OCI-LY7 (cell line): ENCODE data around the gene MARCHF6. TPM values are rescaled to one million over a fixed set of nuclear protein-coding genes. Genes with fewer than 3 reads are reported as not detected.

Experiments used
- BruUV-seq: library from RNA; stranded (reverse); fragments of 400-500 nt; replicated peaks from 2 replicates; lab custom pipeline; 2021; lab: Mats Ljungman, UMichigan
- CTCF ChIA-PET: fragments of 300-600 bp; sonication (Branson Sonifier 250); formaldehyde crosslinking; loops from one replicate; lab custom pipeline; 2022; ENCODE audit warnings: antibody characterized with exemption; ENCODE audit not compliant: unreplicated experiment; lab: Charles Lee
- POLR2A ChIA-PET: fragments of 300-600 bp; sonication (Branson Sonifier 250); formaldehyde crosslinking; loops from one replicate; lab custom pipeline; 2022; ENCODE audit warnings: antibody characterized with exemption; lab: Charles Lee
- DNase-seq: peaks from one replicate; pipeline ENCODE4 v3.0.0-alpha.2; 2015; ENCODE audit warnings: low spot score
- H2AFZ ChIP-seq: fragments of 200-600 bp; sonication (generic), shearing (Covaris generic); 2 replicates; pipeline ENCODE4 v1.6.1; 2014; ENCODE audit warnings: mild to moderate bottlenecking, antibody characterized with exemption, low read length, moderate library complexity
- H3K27ac ChIP-seq: fragments of 200-600 bp; sonication (generic); 2 replicates; pipeline ENCODE4 v1.5.1; 2014; ENCODE audit warnings: mixed run types, low read depth, mild to moderate bottlenecking, moderate library complexity, low read length, inconsistent platforms; ENCODE audit not compliant: poor library complexity, severe bottlenecking
- H3K36me3 ChIP-seq: fragments of 200-600 bp; sonication (generic); 2 replicates; pipeline ENCODE4 v1.6.1; 2014; ENCODE audit warnings: mild to moderate bottlenecking, antibody characterized with exemption, low read length, moderate library complexity, mixed read lengths; ENCODE audit not compliant: insufficient read depth
- H3K4me1 ChIP-seq: fragments of 200-600 bp; sonication (generic); 2 replicates; pipeline ENCODE4 v1.5.1; 2014; ENCODE audit warnings: mild to moderate bottlenecking, low read length; ENCODE audit not compliant: insufficient read depth, poor library complexity, severe bottlenecking
- H3K4me2 ChIP-seq: fragments of 200-600 bp; sonication (generic); 2 replicates; pipeline ENCODE4 v1.6.1; 2014; ENCODE audit warnings: mild to moderate bottlenecking, low read length
- H3K4me3 ChIP-seq: fragments of 200-600 bp; sonication (generic); 2 replicates; pipeline ENCODE4 v1.5.1; 2014; ENCODE audit warnings: mild to moderate bottlenecking, low read depth, low read length; ENCODE audit not compliant: poor library complexity, severe bottlenecking
- H3K79me2 ChIP-seq: fragments of 200-600 bp; sonication (generic); 2 replicates; pipeline ENCODE4 v1.6.1; 2016; ENCODE audit warnings: low read depth, mild to moderate bottlenecking, low read length, moderate library complexity, mixed read lengths; ENCODE audit not compliant: insufficient read depth
- H3K9me2 ChIP-seq: fragments of 200-600 bp; sonication (generic); 2 replicates; pipeline ENCODE4 v1.6.1; 2016; ENCODE audit warnings: mild to moderate bottlenecking, low read length, mixed read lengths; ENCODE audit not compliant: insufficient read depth
- H3K9me3 ChIP-seq: fragments of 200-600 bp; sonication (generic); 2 replicates; pipeline ENCODE4 v1.6.1; 2014; ENCODE audit warnings: mild to moderate bottlenecking, mixed run types, low read length, mixed read lengths
- H4K20me1 ChIP-seq: fragments of 200-600 bp; sonication (generic); 2 replicates; pipeline ENCODE4 v1.6.1; 2014; ENCODE audit warnings: mild to moderate bottlenecking, antibody characterized with exemption, low read length, moderate library complexity, mixed read lengths; ENCODE audit not compliant: insufficient read depth
- EZH2phosphoT487 ChIP-seq: fragments of 200-600 bp; sonication (generic); IDR thresholded peaks from 2 replicates; pipeline ENCODE4 v1.6.1; 2018; ENCODE audit warnings: low read depth, borderline replicate concordance, mild to moderate bottlenecking, mixed run types, antibody characterized with exemption, low read length, moderate library complexity, mixed read lengths
- intact Hi-C: fragments of 100-400 bp; cut with micrococcal nuclease; formaldehyde crosslinking; loops from one replicate; pipeline ENCODE4 v1.10.0; 2022; ENCODE audit not compliant: unreplicated experiment
- total RNA-seq, 2 experiments: library from RNA; depleted of rRNA in 1 of 2; stranded (reverse); fragments of >200 nt in 1 of 2; shearing (Covaris generic) in 1 of 2; gene quantifications; 2 replicates each; pipeline ENCODE4 v1.2.3, GENCODE V29; 2014 to 2022
- TF ChIP-seq, protein P1 (sequence below): fragments of 200-600 bp; sonication (generic); conservative IDR thresholded peaks from 2 replicates; pipeline ENCODE4 v1.5.1; 2014; ENCODE audit warnings: mild to moderate bottlenecking, antibody characterized with exemption, low read length, moderate library complexity, mixed read lengths

The MARCHF6 gene
- total RNA-seq, 2 experiments from 2014 or later = 113 to 118 TPM

DNA sequence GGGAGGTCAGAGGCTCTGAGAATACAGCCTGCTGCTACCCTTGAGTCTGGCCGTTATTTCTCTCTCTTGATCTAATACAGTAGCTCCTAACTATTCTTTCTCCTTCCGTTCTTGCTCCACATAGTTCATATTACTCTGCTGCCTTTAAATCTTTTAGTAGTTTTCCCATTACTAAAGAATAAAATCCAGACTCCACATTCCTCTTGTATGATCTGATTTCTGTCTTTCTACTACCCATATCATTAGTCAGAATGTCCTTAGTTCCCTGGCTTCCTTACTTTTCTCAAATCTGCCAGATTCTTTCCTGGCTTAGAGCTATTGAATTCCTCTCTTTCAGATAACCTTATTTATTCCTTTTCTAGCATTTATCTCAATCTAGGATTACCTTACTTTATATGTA is 40.0 kb downstream of the MARCHF6 start:
- Histone ChIP-seq H3K4me3 (no peak overlapping the region), H3K9me3 (no peaks in the 10 kb centered on the region), H3K4me2 (no peak overlapping the region), H3K9me2 (no peaks in the 10 kb centered on the region), H2AFZ (no peak overlapping the region), H3K79me2 (no peaks in the 10 kb centered on the region), H3K4me1 (no peaks in the 10 kb centered on the region), H3K27ac (no peak overlapping the region), H4K20me1 (no peaks in the 10 kb centered on the region), H3K36me3 (peaks cover 96% of the 10 kb centered on the region)
- TF ChIP-seq, protein P1, sequence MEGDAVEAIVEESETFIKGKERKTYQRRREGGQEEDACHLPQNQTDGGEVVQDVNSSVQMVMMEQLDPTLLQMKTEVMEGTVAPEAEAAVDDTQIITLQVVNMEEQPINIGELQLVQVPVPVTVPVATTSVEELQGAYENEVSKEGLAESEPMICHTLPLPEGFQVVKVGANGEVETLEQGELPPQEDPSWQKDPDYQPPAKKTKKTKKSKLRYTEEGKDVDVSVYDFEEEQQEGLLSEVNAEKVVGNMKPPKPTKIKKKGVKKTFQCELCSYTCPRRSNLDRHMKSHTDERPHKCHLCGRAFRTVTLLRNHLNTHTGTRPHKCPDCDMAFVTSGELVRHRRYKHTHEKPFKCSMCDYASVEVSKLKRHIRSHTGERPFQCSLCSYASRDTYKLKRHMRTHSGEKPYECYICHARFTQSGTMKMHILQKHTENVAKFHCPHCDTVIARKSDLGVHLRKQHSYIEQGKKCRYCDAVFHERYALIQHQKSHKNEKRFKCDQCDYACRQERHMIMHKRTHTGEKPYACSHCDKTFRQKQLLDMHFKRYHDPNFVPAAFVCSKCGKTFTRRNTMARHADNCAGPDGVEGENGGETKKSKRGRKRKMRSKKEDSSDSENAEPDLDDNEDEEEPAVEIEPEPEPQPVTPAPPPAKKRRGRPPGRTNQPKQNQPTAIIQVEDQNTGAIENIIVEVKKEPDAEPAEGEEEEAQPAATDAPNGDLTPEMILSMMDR = no peak
- TF ChIP-seq EZH2phosphoT487 = no peak
- DNase-seq = no peak
- intact Hi-C loops = no loop called here
- ChIA-PET POLR2A (interaction anchor here (0.6 to 0.9 kb wide), 5 partner anchors 15 to 1506 kb away, joined by 3 to 4 read pairs (median 3); no protein-coding TSS in a partner anchor), CTCF (interaction anchor here (0.9 to 1.0 kb wide), 2 partner anchors 21 to 45 kb away, joined by 3 read pairs; no protein-coding TSS in a partner anchor)
- BruUV-seq = no TSS peak

DNA sequence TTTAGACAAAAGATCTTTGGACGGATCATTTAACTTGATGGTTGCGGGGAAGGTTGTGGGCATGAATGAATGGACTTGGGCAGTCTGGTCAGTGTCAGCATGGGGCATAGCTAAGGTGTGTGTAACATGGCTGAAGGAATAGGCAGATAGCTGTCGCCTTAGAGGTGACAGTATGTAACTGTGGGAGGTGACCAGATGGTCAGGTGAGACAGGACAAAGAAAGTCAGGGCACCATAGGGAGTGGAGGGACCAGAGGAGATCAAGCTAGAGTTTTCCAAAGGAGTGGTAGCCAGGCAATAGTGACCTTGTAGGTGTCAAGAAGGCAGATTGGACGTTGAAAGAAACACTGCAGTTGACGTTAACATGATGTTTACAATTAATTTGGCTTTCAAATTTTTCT is 43.1 kb downstream of the MARCHF6 start:
- POLR2A ChIA-PET = interaction anchor here (0.5 to 1.4 kb wide), 5 partner anchors 12 to 697 kb away, joined by 3 to 5 read pairs (median 3); no protein-coding TSS in a partner anchor
- H4K20me1 ChIP-seq = no peaks in the 10 kb centered on the region
- no TSS peak for BruUV-seq
- no peaks in the 10 kb centered on the region for H3K9me2 ChIP-seq
- H3K36me3 ChIP-seq = peaks cover 88% of the 10 kb centered on the region
- intact Hi-C loops = no loop called here
- H2AFZ ChIP-seq = no peak overlapping the region
- no peaks in the 10 kb centered on the region for H3K79me2 ChIP-seq
- no peak overlapping the region for H3K4me3 ChIP-seq
- H3K27ac ChIP-seq = no peak overlapping the region
- H3K4me1 ChIP-seq = no peaks in the 10 kb centered on the region
- TF ChIP-seq, protein P1 = no peak
- TF ChIP-seq EZH2phosphoT487 = no peak
- H3K9me3 ChIP-seq = no peaks in the 10 kb centered on the region
- no peak overlapping the region for H3K4me2 ChIP-seq
- DNase-seq = no peak
- CTCF ChIA-PET = no interaction called here

DNA sequence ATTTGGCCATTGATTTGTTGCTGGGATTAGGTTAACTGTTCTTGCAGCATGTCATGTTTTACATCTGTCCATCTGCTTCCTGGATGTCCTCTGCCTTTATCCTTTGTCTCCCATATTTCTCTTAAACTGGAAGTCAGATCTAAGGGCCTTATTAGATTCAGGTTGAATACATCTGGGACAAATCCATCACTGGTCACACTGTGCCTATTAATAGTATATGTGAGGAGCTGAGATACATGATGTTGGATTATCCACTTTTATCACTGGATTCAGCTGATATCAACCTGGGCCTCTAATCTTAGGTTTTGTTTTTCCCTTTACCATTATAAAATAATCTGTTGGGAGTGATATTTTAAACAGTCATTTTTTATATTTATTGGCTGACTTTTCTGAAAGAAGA is 46.3 kb downstream of the MARCHF6 start:
- H3K9me2 ChIP-seq = no peaks in the 10 kb centered on the region
- intact Hi-C loops = no loop called here
- no peaks in the 10 kb centered on the region for H4K20me1 ChIP-seq
- H3K36me3 ChIP-seq = peaks cover 87% of the 10 kb centered on the region
- H3K27ac ChIP-seq = no peak overlapping the region
- TF ChIP-seq, protein P1 = no peak
- TF ChIP-seq EZH2phosphoT487 = no peak
- no TSS peak for BruUV-seq
- H3K4me2 ChIP-seq = no peak overlapping the region
- H3K4me1 ChIP-seq = no peaks in the 10 kb centered on the region
- no peaks in the 10 kb centered on the region for H3K79me2 ChIP-seq
- POLR2A ChIA-PET = interaction anchor here (0.7 kb wide), 1 partner anchor 146 kb away, joined by 3 read pairs; no protein-coding TSS in a partner anchor
- no peak for DNase-seq
- H3K4me3 ChIP-seq = no peak overlapping the region
- H2AFZ ChIP-seq = no peak overlapping the region
- H3K9me3 ChIP-seq = no peaks in the 10 kb centered on the region
- CTCF ChIA-PET = no interaction called here
